NB4 (cell line): ENCODE data around the gene FOXP1.

ENCODE experiments used
- DNase-seq: peaks from one replicate; pipeline ENCODE4 v3.0.0; 2010; ENCODE audit warnings: low read depth
- H3K4me3 ChIP-seq: one replicate; pipeline ENCODE4 v1.5.1; 2011; ENCODE audit warnings: mild to moderate bottlenecking, low read depth, low read length, moderate library complexity
- CTCF ChIP-seq: IDR thresholded peaks from one replicate; pipeline ENCODE4 v1.5.1; 2012; ENCODE audit warnings: low read depth, low read length
- MAX ChIP-seq: IDR thresholded peaks from 2 replicates; pipeline ENCODE4 v1.6.1; 2011; ENCODE audit warnings: low read depth, low read length
- MYC ChIP-seq: IDR thresholded peaks from 2 replicates; pipeline ENCODE4 v1.6.1; 2011; ENCODE audit warnings: low read depth, low read length
- POLR2A ChIP-seq: IDR thresholded peaks from 2 replicates; pipeline ENCODE4 v1.6.1; 2011; ENCODE audit warnings: mild to moderate bottlenecking; ENCODE audit not compliant: insufficient read length; ENCODE audit errors: extremely low read depth

Gene FOXP1

DNA sequence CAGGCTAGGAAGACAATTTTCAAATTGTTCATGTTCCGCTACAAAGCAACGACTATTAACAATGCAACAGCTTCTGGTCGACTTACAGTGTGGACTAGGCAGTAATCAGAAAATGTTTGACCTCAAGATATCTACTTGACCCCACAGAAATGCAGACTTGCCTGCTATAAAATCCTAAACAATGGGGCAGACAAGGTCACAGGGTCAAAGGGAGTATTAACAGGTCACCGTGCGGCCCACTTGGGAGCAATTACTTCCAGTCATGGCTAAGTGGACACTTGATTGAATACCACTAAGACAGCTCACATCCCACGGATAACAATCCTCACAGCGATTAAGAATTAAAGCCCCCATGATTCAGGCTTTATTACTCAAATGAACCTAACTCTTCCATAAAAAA is 58.9 kb downstream of the FOXP1 start:
- no peak overlapping the region for H3K4me3 ChIP-seq
- no peak for DNase-seq
- TF ChIP-seq MAX (no peak), MYC (no peak), CTCF (no peak), POLR2A (no peak)

- DNase-seq: no peak
- TF ChIP-seq POLR2A: no peak
- no peak for TF ChIP-seq MYC
- no peak for TF ChIP-seq CTCF
- no peak for TF ChIP-seq MAX
- no peak overlapping the region for H3K4me3 ChIP-seq
These were observed 59.9 kb downstream of the FOXP1 start for GRCh38 chr3:71523628-71524027.

DNA sequence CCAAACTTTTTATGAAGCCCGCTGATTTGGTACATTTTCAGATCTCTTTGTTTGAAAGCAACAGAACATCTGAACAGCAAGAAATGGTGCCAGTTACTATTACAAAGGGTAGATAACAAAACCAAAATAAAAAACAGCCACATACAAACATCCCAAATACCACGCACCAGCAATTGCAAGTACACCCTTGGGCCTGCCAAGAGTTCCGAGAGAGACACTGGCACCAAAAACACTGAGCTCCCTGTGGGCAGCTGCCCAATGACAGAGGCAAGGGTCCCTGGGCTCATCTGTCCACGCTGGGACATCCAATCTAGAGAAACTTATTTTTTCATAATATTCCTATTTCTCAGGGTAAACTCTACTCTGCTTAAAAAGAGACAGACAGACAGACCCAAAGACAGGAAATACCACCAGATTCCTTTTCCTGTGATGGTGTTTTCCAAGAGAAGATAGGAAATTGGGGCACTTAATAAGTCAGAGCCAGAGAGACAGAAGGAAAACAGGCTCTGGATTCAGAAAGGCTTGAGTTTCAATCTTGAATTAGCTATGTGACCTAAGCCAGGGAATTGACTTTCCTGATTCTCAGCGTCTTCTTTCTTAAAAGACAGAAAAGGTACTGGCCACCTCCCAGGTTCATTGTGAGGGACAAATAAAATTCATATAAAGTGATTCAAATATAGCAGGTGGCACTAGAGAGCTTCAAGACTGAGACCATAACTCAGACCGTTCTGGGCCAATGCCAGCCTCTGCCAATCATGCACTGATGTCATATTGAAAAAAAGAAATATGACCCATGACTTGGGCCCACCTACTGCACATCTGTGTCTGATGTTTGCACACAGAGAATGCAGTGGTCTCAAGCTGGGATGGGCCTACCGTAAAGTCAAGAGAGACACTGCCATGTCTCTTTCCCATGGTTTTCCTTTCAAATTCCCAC is 61.3 kb downstream of the FOXP1 start:
- TF ChIP-seq POLR2A (no peak), MYC (no peak), CTCF (no peak), MAX (no peak)
- H3K4me3 ChIP-seq: no peak overlapping the region
- DNase-seq: no peak

DNA sequence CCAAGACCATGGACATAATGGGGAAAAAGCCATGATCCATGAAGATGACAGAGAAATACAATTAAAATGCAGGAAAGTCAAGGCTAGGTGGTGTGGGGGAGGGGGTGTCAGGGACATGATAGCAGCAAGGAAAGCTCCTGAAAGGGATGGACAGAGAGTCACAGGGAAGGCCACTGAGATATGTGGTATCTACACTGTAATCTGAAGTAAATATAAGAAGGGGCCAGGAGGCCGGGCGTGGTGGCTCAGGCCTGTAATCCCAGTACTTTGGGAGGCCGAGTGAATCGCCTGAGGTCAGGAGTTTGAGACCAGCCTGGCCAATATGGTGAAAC is 62.5 kb downstream of the FOXP1 start:
- no peak overlapping the region for H3K4me3 ChIP-seq
- TF ChIP-seq MAX: no peak
- TF ChIP-seq CTCF: no peak
- no peak for TF ChIP-seq POLR2A
- TF ChIP-seq MYC: no peak
- DNase-seq: no peak

- DNase-seq: no peak
- H3K4me3 ChIP-seq: no peak overlapping the region
- TF ChIP-seq POLR2A: no peak
- TF ChIP-seq CTCF: no peak
- TF ChIP-seq MYC: no peak
- TF ChIP-seq MAX: no peak
These were observed 63.1 kb downstream of the FOXP1 start for GRCh38 chr3:71520161-71521020.
